HCT116 (cell line): ENCODE measurements around the gene KLHL40. TPM values are rescaled to one million over a fixed set of nuclear protein-coding genes. Genes with fewer than 3 reads are reported as not detected.

Experiments used
- ATAC-seq: fragments of 200-7000 bp; cut with Tn5 transposase; 2 replicates; pipeline ENCODE4 v1.9.1; 2020; ENCODE audit warnings: mild to moderate bottlenecking, moderate library complexity
- BruUV-seq: library from RNA; stranded (reverse); fragments of 400-500 nt; replicated peaks from 2 replicates; lab custom pipeline; 2021; lab: Mats Ljungman, UMichigan
- CTCF ChIA-PET: fragments of 300-600 bp; sonication (Branson Sonifier 250); formaldehyde crosslinking; loops from one replicate; lab custom pipeline; 2021; ENCODE audit warnings: antibody characterized with exemption; lab: Charles Lee
- POLR2A ChIA-PET: fragments of 300-600, 350-600 bp; sonication (Branson Sonifier 250); formaldehyde crosslinking; loops from one replicate; lab custom pipeline; 2021; ENCODE audit warnings: antibody characterized with exemption; lab: Charles Lee
- RAD21 ChIA-PET, 2 experiments: fragments of 300-600 bp; sonication (Branson Sonifier 250); formaldehyde crosslinking; loops; one replicate each; lab custom pipeline; 2023; ENCODE audit warnings: low total read pairs in 2 of 2; ENCODE audit not compliant: uncharacterized antibody in 2 of 2, unreplicated experiment in 2 of 2, low non-redundant PET in 1 of 2; lab: Charles Lee
- DNase-seq: peaks from one replicate; pipeline ENCODE4 v3.0.0-alpha.2; 2010; ENCODE audit warnings: low read depth, low spot score
- H2AFZ ChIP-seq: fragments of 200-600 bp; shearing (Covaris generic), sonication (generic); 2 replicates; pipeline ENCODE4 v1.6.1; 2017; ENCODE audit warnings: low read depth, mixed run types, mixed read lengths, antibody characterized with exemption, low read length; ENCODE audit not compliant: poor library complexity, severe bottlenecking
- H3K27ac ChIP-seq: 2 replicates; pipeline ENCODE4 v1.5.1; 2012; ENCODE audit warnings: low read depth, low read length
- H3K27me3 ChIP-seq: fragments of 200-600 bp; sonication (generic); 2 replicates; pipeline ENCODE4 v1.6.1; 2016; ENCODE audit warnings: mixed run types, low read length, mixed read lengths; ENCODE audit not compliant: insufficient read depth
- H3K36me3 ChIP-seq, 2 experiments: fragments of 200-500 bp in 1 of 2; fragments of 200-600 bp in 1 of 2; sonication (Bioruptor generic) in 1 of 2; sonication (generic) in 1 of 2; 2 replicates each; pipeline versions ENCODE4 v1.5.1 to v1.6.1; 2014 to 2016; ENCODE audit warnings: low read length in 2 of 2, inconsistent platforms in 1 of 2, mixed read lengths in 1 of 2, mixed run types in 1 of 2; ENCODE audit not compliant: insufficient read depth in 2 of 2, control insufficient read depth in 1 of 2
- H3K4me1 ChIP-seq, 2 experiments: fragments of 200-600 bp in 1 of 2; sonication (generic) in 1 of 2; 2 replicates each; pipeline versions ENCODE4 v1.5.1 to v1.6.1; 2012 to 2017; ENCODE audit warnings: low read length in 2 of 2, inconsistent platforms in 1 of 2, mild to moderate bottlenecking in 1 of 2, mixed read lengths in 1 of 2, mixed run types in 1 of 2, moderate library complexity in 1 of 2; ENCODE audit not compliant: insufficient read depth in 2 of 2, control insufficient read depth in 1 of 2
- H3K4me2 ChIP-seq: fragments of 200-600 bp; sonication (generic); 2 replicates; pipeline ENCODE4 v1.6.1; 2017; ENCODE audit warnings: mixed run types, low read length, mixed read lengths
- H3K4me3 ChIP-seq, 2 experiments: fragments of 200-600 bp in 1 of 2; sonication (generic) in 1 of 2; replicated peaks in 1 of 2; 2 replicates each; pipeline ENCODE4 v1.5.1; 2011 to 2016; ENCODE audit warnings: low read length in 2 of 2, control low read depth in 1 of 2, low read depth in 1 of 2, mild to moderate bottlenecking in 1 of 2, mixed read lengths in 1 of 2, mixed run types in 1 of 2
- H3K79me2 ChIP-seq: fragments of 200-600 bp; sonication (generic); 2 replicates; pipeline ENCODE4 v1.6.1; 2017; ENCODE audit warnings: mild to moderate bottlenecking, mixed run types, low read length, moderate library complexity, mixed read lengths; ENCODE audit not compliant: insufficient read depth
- H3K9ac ChIP-seq: fragments of 200-600 bp; sonication (generic); 2 replicates; pipeline ENCODE4 v1.6.1; 2016; ENCODE audit warnings: low read length, mixed read lengths
- H3K9me2 ChIP-seq: fragments of 200-600 bp; sonication (generic), shearing (Covaris generic); 2 replicates; pipeline ENCODE4 v1.6.1; 2017; ENCODE audit warnings: mixed run types, mild to moderate bottlenecking, moderate library complexity; ENCODE audit not compliant: insufficient read depth
- H3K9me3 ChIP-seq, 2 experiments: fragments of 200-500 bp in 1 of 2; fragments of 200-600 bp in 1 of 2; sonication (Bioruptor generic) in 1 of 2; sonication (generic) in 1 of 2; 2 replicates each; pipeline ENCODE4 v1.6.1; 2014 to 2017; ENCODE audit warnings: low read length in 2 of 2, mixed read lengths in 2 of 2, inconsistent platforms in 1 of 2, low read depth in 1 of 2, mild to moderate bottlenecking in 1 of 2, mixed run types in 1 of 2, moderate library complexity in 1 of 2; ENCODE audit not compliant: control insufficient read depth in 1 of 2, insufficient read depth in 1 of 2
- H4K20me1 ChIP-seq: fragments of 200-600 bp; sonication (generic), shearing (Covaris generic); 2 replicates; pipeline ENCODE4 v1.6.1; 2017; ENCODE audit warnings: mixed run types, mild to moderate bottlenecking, moderate library complexity; ENCODE audit not compliant: insufficient read depth
- CEBPB ChIP-seq: IDR thresholded peaks from 2 replicates; pipeline ENCODE4 v1.6.1; 2012; ENCODE audit warnings: low read depth
- CTCF ChIP-seq, 3 experiments: fragments of 200-600 bp in 1 of 3; sonication (generic) in 1 of 3; IDR thresholded peaks in 2 of 3; conservative IDR thresholded peaks in 1 of 3; 2 replicates each; pipeline ENCODE4 v1.5.1; 2012 to 2017; ENCODE audit warnings: low read depth in 2 of 3, low read length in 2 of 3, antibody characterized with exemption in 1 of 3, borderline replicate concordance in 1 of 3, control low read depth in 1 of 3, mild to moderate bottlenecking in 1 of 3, mixed read lengths in 1 of 3, mixed run types in 1 of 3, moderate library complexity in 1 of 3; ENCODE audit not compliant: insufficient read depth in 1 of 3
- EGR1 ChIP-seq: IDR thresholded peaks from 2 replicates; pipeline ENCODE4 v1.6.1; 2012; ENCODE audit warnings: low read depth
- ELF1 ChIP-seq: IDR thresholded peaks from 2 replicates; pipeline ENCODE4 v1.6.1; 2012; ENCODE audit warnings: low read depth, borderline replicate concordance
- EZH2phosphoT487 ChIP-seq: fragments of 200-600 bp; IDR thresholded peaks from 2 replicates; pipeline ENCODE4 v1.6.1; 2018; ENCODE audit warnings: antibody characterized with exemption, borderline replicate concordance
- FOSL1 ChIP-seq: IDR thresholded peaks from 2 replicates; pipeline ENCODE4 v1.6.1; 2012; ENCODE audit warnings: low read depth
- JUND ChIP-seq: IDR thresholded peaks from 2 replicates; pipeline ENCODE4 v1.6.1; 2012
- POLR2A ChIP-seq: IDR thresholded peaks from 2 replicates; pipeline ENCODE4 v1.7.0; 2011; ENCODE audit warnings: borderline replicate concordance; ENCODE audit not compliant: insufficient read depth, insufficient read length; ENCODE audit errors: extremely low read depth
- POLR2AphosphoS5 ChIP-seq: IDR thresholded peaks from 2 replicates; pipeline ENCODE4 v1.6.1; 2011; ENCODE audit warnings: mild to moderate bottlenecking, low read depth, low read length, moderate library complexity
- RAD21 ChIP-seq: IDR thresholded peaks from 2 replicates; pipeline ENCODE4 v1.6.1; 2012; ENCODE audit warnings: low read depth, mild to moderate bottlenecking
- SIN3A ChIP-seq: IDR thresholded peaks from 2 replicates; pipeline ENCODE4 v1.6.1; 2012; ENCODE audit warnings: low read depth
- SP1 ChIP-seq: IDR thresholded peaks from 2 replicates; pipeline ENCODE4 v1.6.1; 2012; ENCODE audit warnings: low read depth
- YY1 ChIP-seq: IDR thresholded peaks from 2 replicates; pipeline ENCODE4 v1.6.1; 2011; ENCODE audit warnings: low read length, low read depth, moderate library complexity, mild to moderate bottlenecking; ENCODE audit not compliant: insufficient replicate concordance; ENCODE audit errors: extremely low read depth
- ZFX ChIP-seq: fragments of 450-650 bp; IDR thresholded peaks from 2 replicates; pipeline ENCODE4 v1.6.1; 2017
- ZNF274 ChIP-seq: fragments of 200-500 bp; sonication (Bioruptor generic); IDR thresholded peaks from 2 replicates; pipeline ENCODE4 v1.6.1; 2014; ENCODE audit warnings: mild to moderate bottlenecking, low read depth, low read length, inconsistent platforms
- intact Hi-C: fragments of 100-400 bp; cut with micrococcal nuclease; formaldehyde crosslinking; loops from 2 replicates; pipeline ENCODE4 v1.10.0; 2022
- total RNA-seq: library from RNA; stranded (reverse); gene quantifications from one replicate; pipeline ENCODE4 v1.2.1, GENCODE V29; 2021; ENCODE audit not compliant: unreplicated experiment
- TF ChIP-seq, protein P1 (sequence below): IDR thresholded peaks from 2 replicates; pipeline ENCODE4 v1.6.1; 2011; ENCODE audit warnings: mild to moderate bottlenecking, low read length, moderate library complexity; ENCODE audit not compliant: insufficient replicate concordance; ENCODE audit errors: extremely low read depth
- TF ChIP-seq, protein P2 (sequence below): IDR thresholded peaks from 2 replicates; pipeline ENCODE4 v1.6.1; 2012; ENCODE audit warnings: low read depth

Gene KLHL40
- total RNA-seq, 1 experiment from 2014 or later = not detected

GRCh38 chr3:42640771-42641370, 44.5 kb upstream of the KLHL40 start (continued):
- TF ChIP-seq EZH2phosphoT487 (no peak), YY1 (no peak), RAD21 (no peak)

DNA sequence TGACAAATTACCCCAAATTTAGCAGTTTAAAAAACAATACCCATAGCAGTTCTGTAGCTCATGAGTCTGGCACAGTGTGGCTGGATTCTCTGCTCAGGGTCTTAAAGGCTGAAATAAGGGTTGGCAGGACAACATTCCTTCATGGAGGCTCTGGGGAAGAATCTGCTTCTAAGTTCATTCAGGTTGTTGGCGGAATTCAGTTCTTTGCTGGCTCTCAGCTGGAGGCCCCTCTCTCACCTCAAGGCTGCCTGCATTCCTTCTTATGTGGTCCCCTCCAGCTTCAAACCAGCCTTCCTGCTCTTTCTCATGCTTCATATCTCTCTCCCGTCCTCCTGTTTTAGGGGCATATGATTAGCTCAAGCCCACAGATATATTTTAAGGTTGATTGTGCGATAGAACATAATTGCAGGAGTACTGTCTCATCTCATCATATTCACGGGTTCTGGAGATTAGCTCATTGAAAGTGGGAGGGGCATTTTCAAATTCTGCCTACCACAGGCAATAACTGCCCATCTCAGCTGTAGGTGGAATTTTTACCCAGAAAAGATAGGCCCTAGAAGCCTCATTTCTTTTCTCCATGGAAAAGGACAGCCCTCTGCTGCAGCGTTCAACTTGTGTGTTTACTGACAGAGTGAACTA, 37.4 kb upstream of the KLHL40 start:
- Histone ChIP-seq H3K4me1 (peaks cover 23 to 29% of the 10 kb centered on the region in 2 experiments), H3K36me3 (peaks cover 13 to 42% of the 10 kb centered on the region in 2 experiments; a peak in 3 of 4 replicates), H3K9ac (no peak overlapping the region), H3K79me2 (peaks cover under 1% of the 10 kb centered on the region; the same call in 1 of the 2 replicates), H4K20me1 (no peaks in the 10 kb centered on the region), H3K4me2 (no peak overlapping the region), H2AFZ (no peak overlapping the region), H3K27me3 (no peaks in the 10 kb centered on the region), H3K9me3 (no peaks in the 10 kb centered on the region), H3K27ac (no peak overlapping the region), H3K4me3 (no peak overlapping the region), H3K9me2 (no peaks in the 10 kb centered on the region)
- CTCF ChIA-PET = interaction anchor here (1.1 kb wide), 1 partner anchor 98 kb away, joined by 3 read pairs; no protein-coding TSS in a partner anchor
- RAD21 ChIA-PET = no interaction called here
- no TSS peak for BruUV-seq
- ATAC-seq = no peak
- no peak for DNase-seq
- POLR2A ChIA-PET = no interaction called here
- intact Hi-C loops = no loop called here
- TF ChIP-seq RAD21 (no peak), POLR2AphosphoS5 (no peak), SIN3A (no peak), ZNF274 (no peak), SP1 (no peak), YY1 (no peak), CEBPB (no peak), EGR1 (no peak), ZFX (no peak), JUND (no peak), EZH2phosphoT487 (no peak), FOSL1 (no peak), POLR2A (no peak), ELF1 (no peak), CTCF (IDR thresholded peaks at IDR 0.05 in 2 of 3, conservative IDR thresholded peaks at IDR 0.05 in 1 of 3; ENCODE audit: borderline replicate concordance in 1 of 3, insufficient read depth in 1 of 3, low read depth in 2 of 3, low read length in 2 of 3) (no peak)
- TF ChIP-seq, protein P1, sequence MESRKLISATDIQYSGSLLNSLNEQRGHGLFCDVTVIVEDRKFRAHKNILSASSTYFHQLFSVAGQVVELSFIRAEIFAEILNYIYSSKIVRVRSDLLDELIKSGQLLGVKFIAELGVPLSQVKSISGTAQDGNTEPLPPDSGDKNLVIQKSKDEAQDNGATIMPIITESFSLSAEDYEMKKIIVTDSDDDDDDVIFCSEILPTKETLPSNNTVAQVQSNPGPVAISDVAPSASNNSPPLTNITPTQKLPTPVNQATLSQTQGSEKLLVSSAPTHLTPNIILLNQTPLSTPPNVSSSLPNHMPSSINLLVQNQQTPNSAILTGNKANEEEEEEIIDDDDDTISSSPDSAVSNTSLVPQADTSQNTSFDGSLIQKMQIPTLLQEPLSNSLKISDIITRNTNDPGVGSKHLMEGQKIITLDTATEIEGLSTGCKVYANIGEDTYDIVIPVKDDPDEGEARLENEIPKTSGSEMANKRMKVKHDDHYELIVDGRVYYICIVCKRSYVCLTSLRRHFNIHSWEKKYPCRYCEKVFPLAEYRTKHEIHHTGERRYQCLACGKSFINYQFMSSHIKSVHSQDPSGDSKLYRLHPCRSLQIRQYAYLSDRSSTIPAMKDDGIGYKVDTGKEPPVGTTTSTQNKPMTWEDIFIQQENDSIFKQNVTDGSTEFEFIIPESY = no peak
- TF ChIP-seq, protein P2, sequence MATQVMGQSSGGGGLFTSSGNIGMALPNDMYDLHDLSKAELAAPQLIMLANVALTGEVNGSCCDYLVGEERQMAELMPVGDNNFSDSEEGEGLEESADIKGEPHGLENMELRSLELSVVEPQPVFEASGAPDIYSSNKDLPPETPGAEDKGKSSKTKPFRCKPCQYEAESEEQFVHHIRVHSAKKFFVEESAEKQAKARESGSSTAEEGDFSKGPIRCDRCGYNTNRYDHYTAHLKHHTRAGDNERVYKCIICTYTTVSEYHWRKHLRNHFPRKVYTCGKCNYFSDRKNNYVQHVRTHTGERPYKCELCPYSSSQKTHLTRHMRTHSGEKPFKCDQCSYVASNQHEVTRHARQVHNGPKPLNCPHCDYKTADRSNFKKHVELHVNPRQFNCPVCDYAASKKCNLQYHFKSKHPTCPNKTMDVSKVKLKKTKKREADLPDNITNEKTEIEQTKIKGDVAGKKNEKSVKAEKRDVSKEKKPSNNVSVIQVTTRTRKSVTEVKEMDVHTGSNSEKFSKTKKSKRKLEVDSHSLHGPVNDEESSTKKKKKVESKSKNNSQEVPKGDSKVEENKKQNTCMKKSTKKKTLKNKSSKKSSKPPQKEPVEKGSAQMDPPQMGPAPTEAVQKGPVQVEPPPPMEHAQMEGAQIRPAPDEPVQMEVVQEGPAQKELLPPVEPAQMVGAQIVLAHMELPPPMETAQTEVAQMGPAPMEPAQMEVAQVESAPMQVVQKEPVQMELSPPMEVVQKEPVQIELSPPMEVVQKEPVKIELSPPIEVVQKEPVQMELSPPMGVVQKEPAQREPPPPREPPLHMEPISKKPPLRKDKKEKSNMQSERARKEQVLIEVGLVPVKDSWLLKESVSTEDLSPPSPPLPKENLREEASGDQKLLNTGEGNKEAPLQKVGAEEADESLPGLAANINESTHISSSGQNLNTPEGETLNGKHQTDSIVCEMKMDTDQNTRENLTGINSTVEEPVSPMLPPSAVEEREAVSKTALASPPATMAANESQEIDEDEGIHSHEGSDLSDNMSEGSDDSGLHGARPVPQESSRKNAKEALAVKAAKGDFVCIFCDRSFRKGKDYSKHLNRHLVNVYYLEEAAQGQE = no peak
